Naive B cell (primary cell): ENCODE measurements around the gene SERPINA3. TPM values are rescaled to one million over a fixed set of nuclear protein-coding genes. Genes with fewer than 3 reads are reported as not detected.

Experiments used
- ATAC-seq, 2 donors: fragments of 150-1000 bp; cut with Tn5 transposase; 2 replicates each; pipeline ENCODE4 v1.10.0; 2021; ENCODE audit warnings: low read depth in 2 of 2, mild to moderate bottlenecking in 2 of 2, moderate library complexity in 2 of 2
- DNase-seq: peaks from one replicate; pipeline ENCODE4 v3.0.0; 2022
- H3K27ac Mint-ChIP-seq, 6 donors: one replicate each; pipeline ENCODE4 v1.8.0; 2020 to 2022; ENCODE audit warnings: mild to moderate bottlenecking in 6 of 6, mixed read lengths in 6 of 6, moderate library complexity in 5 of 6, inconsistent platforms in 2 of 6
- H3K27me3 Mint-ChIP-seq, 3 donors: one replicate each; pipeline ENCODE4 v1.8.0; 2021 to 2022; ENCODE audit warnings: mixed read lengths in 3 of 3, mild to moderate bottlenecking in 1 of 3
- H3K36me3 Mint-ChIP-seq, 2 donors: one replicate each; pipeline ENCODE4 v1.8.0; 2020 to 2022; ENCODE audit warnings: mixed read lengths in 2 of 2, inconsistent platforms in 1 of 2, mild to moderate bottlenecking in 1 of 2
- H3K4me1 Mint-ChIP-seq, 3 donors: one replicate each; pipeline ENCODE4 v1.8.0; 2020 to 2022; ENCODE audit warnings: mixed read lengths in 3 of 3, inconsistent platforms in 1 of 3, mild to moderate bottlenecking in 1 of 3, moderate library complexity in 1 of 3
- H3K4me3 Mint-ChIP-seq, 8 donors: one replicate each; pipeline ENCODE4 v1.8.0; 2020 to 2022; ENCODE audit warnings: mild to moderate bottlenecking in 8 of 8, mixed read lengths in 8 of 8, moderate library complexity in 8 of 8, inconsistent platforms in 2 of 8
- H3K9me3 Mint-ChIP-seq, 7 donors: one replicate each; pipeline ENCODE4 v1.8.0; 2020 to 2022; ENCODE audit warnings: mixed read lengths in 7 of 7, mild to moderate bottlenecking in 5 of 7, inconsistent platforms in 2 of 7, moderate library complexity in 1 of 7
- polyA plus RNA-seq, 6 donors: library from polyadenylated mRNA; unstranded; fragments of 300-500 nt; fragmentation: Illumina TruSeq; gene quantifications; one replicate each; pipeline ENCODE4 v1.2.3, GENCODE V29; 2021; ENCODE audit warnings: low read depth in 6 of 6

SERPINA3 gene
- polyA plus RNA-seq, 6 donors from 2014 or later = not detected

GRCh38 chr14:94592457-94592856 is 19.7 kb upstream of the SERPINA3 start:
- ATAC-seq (no peak), DNase-seq (no peak)
- Mint-ChIP-seq H3K27ac (no peak overlapping the region), H3K4me1 (peaks cover 0 to 4% (median 0%) of the 10 kb centered on the region in 3 donors), H3K36me3 (peaks cover 0 to 11% of the 10 kb centered on the region in 2 donors), H3K9me3 (peaks cover 0 to 11% (median 4%) of the 10 kb centered on the region in 7 donors), H3K4me3 (peak overlapping the region in 1 of 8 donors; percentile 55), H3K27me3 (peaks cover 0 to 24% (median 8%) of the 10 kb centered on the region in 3 donors)

GRCh38 chr14:94593376-94593748 is 18.8 kb upstream of the SERPINA3 start:
- Mint-ChIP-seq H3K27me3 (peaks cover 0 to 24% (median 8%) of the 10 kb centered on the region in 3 donors), H3K27ac (no peak overlapping the region)

GRCh38 chr14:94593749-94594431 is 18.3 kb upstream of the SERPINA3 start:
- Mint-ChIP-seq H3K27ac (no peak overlapping the region), H3K36me3 (peaks cover 0 to 11% of the 10 kb centered on the region in 2 donors), H3K4me3 (no peak overlapping the region), H3K4me1 (peaks cover 0 to 4% (median 0%) of the 10 kb centered on the region in 3 donors), H3K27me3 (peaks cover 0 to 24% (median 8%) of the 10 kb centered on the region in 3 donors), H3K9me3 (peaks cover 0 to 11% (median 4%) of the 10 kb centered on the region in 7 donors)
- ATAC-seq = no peak
- no peak for DNase-seq

More at GRCh38 chr14:94593376-94593748, 18.8 kb upstream of the SERPINA3 start:
- peaks cover 0 to 11% of the 10 kb centered on the region in 2 donors for H3K36me3 Mint-ChIP-seq
- peaks cover 0 to 11% (median 4%) of the 10 kb centered on the region in 7 donors for H3K9me3 Mint-ChIP-seq
- no peak for ATAC-seq
- H3K4me3 Mint-ChIP-seq = no peak overlapping the region
- H3K4me1 Mint-ChIP-seq = peaks cover 0 to 4% (median 0%) of the 10 kb centered on the region in 3 donors
- no peak for DNase-seq

- no peak overlapping the region for H3K27ac Mint-ChIP-seq
- peaks cover 0 to 11% of the 10 kb centered on the region in 2 donors for H3K36me3 Mint-ChIP-seq
- no peak for ATAC-seq
Measured at GRCh38 chr14:94594441-94594840, 17.8 kb upstream of the SERPINA3 start.

GRCh38 chr14:94595912-94596311 is 16.3 kb upstream of the SERPINA3 start:
- H3K27ac Mint-ChIP-seq = no peak overlapping the region
- DNase-seq (no peak), ATAC-seq (no peak)
- peaks cover 0 to 10% (median 2%) of the 10 kb centered on the region in 7 donors for H3K9me3 Mint-ChIP-seq
- peaks cover 0 to 4% (median 0%) of the 10 kb centered on the region in 3 donors for H3K4me1 Mint-ChIP-seq
- H3K4me3 Mint-ChIP-seq = no peak overlapping the region
- H3K36me3 Mint-ChIP-seq = peaks cover 0 to 7% of the 10 kb centered on the region in 2 donors
- H3K27me3 Mint-ChIP-seq = peaks cover 3 to 28% (median 8%) of the 10 kb centered on the region in 3 donors

More at GRCh38 chr14:94594441-94594840, 17.8 kb upstream of the SERPINA3 start:
- Mint-ChIP-seq H3K4me3 (no peak overlapping the region), H3K27me3 (peaks cover 0 to 24% (median 8%) of the 10 kb centered on the region in 3 donors), H3K9me3 (peaks cover 0 to 11% (median 4%) of the 10 kb centered on the region in 7 donors), H3K4me1 (peaks cover 0 to 4% (median 0%) of the 10 kb centered on the region in 3 donors)
- no peak for DNase-seq

GRCh38 chr14:94596361-94596760 is 15.8 kb upstream of the SERPINA3 start:
- DNase-seq = no peak
- H3K27ac Mint-ChIP-seq = no peak overlapping the region
- H3K36me3 Mint-ChIP-seq = peaks cover 0 to 3% of the 10 kb centered on the region in 2 donors
- ATAC-seq = no peak
- H3K27me3 Mint-ChIP-seq = peaks cover 5 to 28% (median 7%) of the 10 kb centered on the region in 3 donors
- H3K4me3 Mint-ChIP-seq = no peak overlapping the region
- peaks cover 0 to 9% (median 2%) of the 10 kb centered on the region in 7 donors for H3K9me3 Mint-ChIP-seq
- peaks cover 0 to 1% (median 0%) of the 10 kb centered on the region in 3 donors for H3K4me1 Mint-ChIP-seq

- Mint-ChIP-seq H3K4me1 (no peaks in the 10 kb centered on the region), H3K27me3 (peaks cover 3 to 26% (median 7%) of the 10 kb centered on the region in 3 donors), H3K36me3 (no peaks in the 10 kb centered on the region), H3K4me3 (no peak overlapping the region), H3K9me3 (peaks cover 0 to 5% (median 2%) of the 10 kb centered on the region in 7 donors), H3K27ac (no peak overlapping the region)
- DNase-seq = no peak
- ATAC-seq = no peak
Measured at GRCh38 chr14:94597788-94598187, 14.4 kb upstream of the SERPINA3 start.

- Mint-ChIP-seq H3K27me3 (peaks cover 3 to 26% (median 7%) of the 10 kb centered on the region in 3 donors), H3K27ac (peak overlapping the region in 2 of 6 donors; percentile 42 to 83), H3K9me3 (peaks cover 0 to 5% (median 2%) of the 10 kb centered on the region in 7 donors), H3K4me1 (no peaks in the 10 kb centered on the region), H3K4me3 (no peak overlapping the region), H3K36me3 (no peaks in the 10 kb centered on the region)
- no peak for DNase-seq
- no peak for ATAC-seq
Measured at GRCh38 chr14:94598506-94598815, 13.7 kb upstream of the SERPINA3 start.

- Mint-ChIP-seq H3K9me3 (peaks cover 0 to 5% (median 0%) of the 10 kb centered on the region in 7 donors), H3K27me3 (peaks cover 3 to 26% (median 7%) of the 10 kb centered on the region in 3 donors), H3K4me1 (no peaks in the 10 kb centered on the region), H3K4me3 (no peak overlapping the region), H3K36me3 (no peaks in the 10 kb centered on the region), H3K27ac (no peak overlapping the region)
- DNase-seq (no peak), ATAC-seq (no peak)
Measured at GRCh38 chr14:94598816-94599655, 13.2 kb upstream of the SERPINA3 start.

GRCh38 chr14:94599656-94600004 is 12.6 kb upstream of the SERPINA3 start:
- ATAC-seq = no peak
- Mint-ChIP-seq H3K27me3 (peaks cover 0 to 21% (median 7%) of the 10 kb centered on the region in 3 donors), H3K36me3 (no peaks in the 10 kb centered on the region), H3K4me3 (no peak overlapping the region), H3K4me1 (no peaks in the 10 kb centered on the region), H3K9me3 (peaks cover 0 to 5% (median 0%) of the 10 kb centered on the region in 7 donors), H3K27ac (no peak overlapping the region)
- DNase-seq = no peak

GRCh38 chr14:94600148-94600545 is 12.0 kb upstream of the SERPINA3 start:
- H3K4me1 Mint-ChIP-seq = no peaks in the 10 kb centered on the region
- no peak overlapping the region for H3K4me3 Mint-ChIP-seq
- peaks cover 0 to 5% (median 0%) of the 10 kb centered on the region in 7 donors for H3K9me3 Mint-ChIP-seq
- DNase-seq (no peak), ATAC-seq (no peak)
- H3K27me3 Mint-ChIP-seq = peaks cover 2 to 16% (median 7%) of the 10 kb centered on the region in 3 donors
- no peaks in the 10 kb centered on the region for H3K36me3 Mint-ChIP-seq
- H3K27ac Mint-ChIP-seq = no peak overlapping the region

- peaks cover 4 to 11% (median 7%) of the 10 kb centered on the region in 3 donors for H3K27me3 Mint-ChIP-seq
- no peak overlapping the region for H3K4me3 Mint-ChIP-seq
- DNase-seq (no peak), ATAC-seq (no peak)
- no peaks in the 10 kb centered on the region for H3K36me3 Mint-ChIP-seq
- H3K27ac Mint-ChIP-seq = no peak overlapping the region
- H3K9me3 Mint-ChIP-seq = peaks cover 0 to 5% (median 3%) of the 10 kb centered on the region in 7 donors
- no peaks in the 10 kb centered on the region for H3K4me1 Mint-ChIP-seq
Measured at GRCh38 chr14:94601884-94602391, 10.3 kb upstream of the SERPINA3 start.

- no peak for ATAC-seq
- Mint-ChIP-seq H3K4me3 (no peak overlapping the region), H3K4me1 (no peaks in the 10 kb centered on the region), H3K9me3 (peaks cover 0 to 11% (median 6%) of the 10 kb centered on the region in 7 donors), H3K27ac (no peak overlapping the region), H3K27me3 (peaks cover 4 to 11% (median 7%) of the 10 kb centered on the region in 3 donors), H3K36me3 (no peaks in the 10 kb centered on the region)
- no peak for DNase-seq
Measured at GRCh38 chr14:94602722-94603121, 9.5 kb upstream of the SERPINA3 start.
